Right lobe of liver (tissue), 6 donors: ENCODE measurements around the gene IL18RAP. TPM values are rescaled to one million over a fixed set of nuclear protein-coding genes. Genes with fewer than 3 reads are reported as not detected.
A peak's percentile ranks its signal among the peaks of the same experiment; 100 is the strongest.

Experiments used
- ATAC-seq, 4 donors: fragments of 200-7000 bp; cut with Tn5 transposase; one replicate each; pipeline ENCODE4 v1.9.1; 2020; ENCODE audit warnings: mild to moderate bottlenecking in 4 of 4, moderate library complexity in 4 of 4
- DNase-seq, 3 donors: peaks; one replicate each; pipeline ENCODE4 v3.0.0-alpha.2; 2020
- H3K27ac ChIP-seq, 3 donors: fragments of 200-600 bp; one replicate each; pipeline ENCODE4 v1.8.0; 2022
- H3K27me3 ChIP-seq, 2 donors: fragments of 200-600 bp; one replicate each; pipeline ENCODE4 v1.8.0; 2022
- H3K36me3 ChIP-seq, 4 donors: fragments of 200-600 bp; sonication (generic) in 1 of 4; one replicate each; pipeline versions ENCODE4 v1.5.1 to v1.8.0; 2017 to 2022; ENCODE audit warnings: control low read depth in 1 of 4
- H3K4me1 ChIP-seq, 4 donors: fragments of 200-600 bp; sonication (generic) in 1 of 4; one replicate each; pipeline versions ENCODE4 v1.5.1 to v1.8.0; 2017 to 2022; ENCODE audit warnings: control low read depth in 1 of 4
- H3K4me3 ChIP-seq, 3 donors: fragments of 200-600 bp; one replicate each; pipeline ENCODE4 v1.8.0; 2022
- H3K9me3 ChIP-seq, 4 donors: fragments of 200-600 bp; sonication (generic) in 1 of 4; one replicate each; pipeline versions ENCODE4 v1.5.1 to v1.8.0; 2017 to 2022; ENCODE audit warnings: control low read depth in 1 of 4
- CTCF ChIP-seq, 4 donors: fragments of 200-600 bp in 3 of 4; fragments of 450-650 bp in 1 of 4; IDR thresholded peaks; one replicate each; pipeline versions ENCODE4 v1.5.1 to v1.8.0; 2016 to 2022; ENCODE audit warnings: antibody characterized with exemption in 4 of 4, mild to moderate bottlenecking in 2 of 4
- POLR2A ChIP-seq: fragments of 450-650 bp; IDR thresholded peaks from one replicate; pipeline ENCODE4 v1.6.1; 2017; ENCODE audit warnings: antibody characterized with exemption, mild to moderate bottlenecking
- WGBS: methylation state at CpG from one replicate; pipeline ENCODE4 v1.1.6; 2018; ENCODE audit warnings: low coverage, low lambda C conversion rate; ENCODE audit not compliant: insufficient coverage; ENCODE audit errors: missing lambda C conversion rate; 5-methylcytosine and 5-hydroxymethylcytosine counted together
- intact Hi-C, 2 donors: fragments of 100-400 bp; cut with DNase I; formaldehyde crosslinking; loops; one replicate each; pipeline versions ENCODE4 v1.11.2 to v1.14.1; 2022
- total RNA-seq, 6 experiments: library from RNA; depleted of rRNA in 2 of 6; stranded (reverse); fragments of >200 nt in 2 of 6; fragmentation: NEBNext Ultra II Directional in 3 of 6; extraction: Animal tissue kit (Norgen Biotek cat#: 25700) in 3 of 6; gene quantifications; one replicate each; pipeline versions ENCODE4 v1.1.0 to v1.2.4, GENCODE V29; 2016 to 2023
- donor health status: DM: no; HTN: yes; CAD: no.
- donor health status: DM: no; HTN: no; CAD: no.
- donor health status: DM: no; HTN: no; CAD: no.
- donor health status: DM: no; HTN: yes; CAD: no.
- donor health status: DM: no; HTN: yes; CAD: no.

IL18RAP gene
- total RNA-seq, 6 experiments from 2014 or later, result 0.22 to 2.7 (median 0.67) TPM

- Histone ChIP-seq H3K4me3 (no peak overlapping the region), H3K36me3 (no peaks in the 10 kb centered on the region), H3K9me3 (no peaks in the 10 kb centered on the region), H3K27me3 (no peaks in the 10 kb centered on the region), H3K27ac (no peak overlapping the region), H3K4me1 (no peaks in the 10 kb centered on the region)
- peak in 2 of 4 donors; percentile 6 to 33 for ATAC-seq
- intact Hi-C loops, result no loop called here
- TF ChIP-seq POLR2A (no peak), CTCF (IDR thresholded peaks at IDR 0.05) (no peak)
- DNase-seq, result no peak
- WGBS, result 97% methylated on average over 5 of the region's 7 CpGs
Measured at GRCh38 chr2:102399499-102400141, 23.3 kb upstream of the IL18RAP start.

- Histone ChIP-seq H3K9me3 (no peaks in the 10 kb centered on the region), H3K27me3 (no peaks in the 10 kb centered on the region), H3K27ac (no peak overlapping the region), H3K4me3 (no peak overlapping the region), H3K36me3 (no peaks in the 10 kb centered on the region), H3K4me1 (no peaks in the 10 kb centered on the region)
- ATAC-seq (no peak), DNase-seq (no peak)
- TF ChIP-seq CTCF (IDR thresholded peaks at IDR 0.05), result no peak
- no peak for TF ChIP-seq POLR2A
- intact Hi-C loops, result no loop called here
Measured at GRCh38 chr2:102401456-102401855, 21.5 kb upstream of the IL18RAP start.

GRCh38 chr2:102401865-102402264 lies 21.1 kb upstream of the IL18RAP start:
- Histone ChIP-seq H3K4me1 (no peaks in the 10 kb centered on the region), H3K27me3 (no peaks in the 10 kb centered on the region), H3K36me3 (no peaks in the 10 kb centered on the region), H3K4me3 (no peak overlapping the region), H3K9me3 (no peaks in the 10 kb centered on the region), H3K27ac (no peak overlapping the region)
- ATAC-seq, result no peak
- WGBS, result 71% methylated on average over 2 of the region's 2 CpGs
- DNase-seq, result no peak
- intact Hi-C loops, result no loop called here
- no peak for TF ChIP-seq CTCF (IDR thresholded peaks at IDR 0.05)

- Histone ChIP-seq H3K4me1 (no peaks in the 10 kb centered on the region), H3K27me3 (no peaks in the 10 kb centered on the region), H3K36me3 (no peaks in the 10 kb centered on the region), H3K27ac (no peak overlapping the region), H3K9me3 (no peaks in the 10 kb centered on the region), H3K4me3 (no peak overlapping the region)
- intact Hi-C loops, result no loop called here
- DNase-seq (no peak), ATAC-seq (no peak)
- TF ChIP-seq POLR2A, result no peak
- no peak for TF ChIP-seq CTCF (IDR thresholded peaks at IDR 0.05)
- WGBS, result 80% methylated on average over 1 of the region's 3 CpGs
Measured at GRCh38 chr2:102410952-102411351, 12.0 kb upstream of the IL18RAP start.

GRCh38 chr2:102412199-102412598 lies 10.8 kb upstream of the IL18RAP start:
- DNase-seq, result no peak
- Histone ChIP-seq H3K36me3 (no peaks in the 10 kb centered on the region), H3K27ac (no peak overlapping the region), H3K4me3 (no peak overlapping the region), H3K27me3 (no peaks in the 10 kb centered on the region), H3K4me1 (no peaks in the 10 kb centered on the region), H3K9me3 (no peaks in the 10 kb centered on the region)
- intact Hi-C loops, result no loop called here
- WGBS, result 75% methylated on average over 3 of the region's 3 CpGs
- ATAC-seq, result no peak
- TF ChIP-seq POLR2A (no peak), CTCF (IDR thresholded peaks at IDR 0.05) (no peak)
